Measurements from ENCODE around the gene ZNF750. TPM values are rescaled to one million over a fixed set of nuclear protein-coding genes. Genes with fewer than 3 reads are reported as not detected.

Gene ZNF750
- not detected in 5 replicates for total RNA-seq (2022; extraction: Qiagen RNA extraction; ENCODE audit: low read depth)

GRCh38 chr17:82839617-82840292 lies at the start of gene ZNF750:
ZNF750 (minus strand) TSS chr17:82840022; CDS start chr17:82832454, 7,568 bp downstream.

Other genes with a start within 250 kb of the ZNF750 start
- gene WDR45B, start 191.6 kb downstream of the ZNF750 start, total RNA-seq (2022; extraction: Qiagen RNA extraction; ENCODE audit: low read depth): 96.4 to 99.9 TPM (median 98.2 TPM) in 5 replicates
- 16.0 to 17.3 TPM (median 16.3 TPM) in 5 replicates for gene RAB40B, start 141.3 kb downstream of the ZNF750 start, total RNA-seq (2022; extraction: Qiagen RNA extraction; ENCODE audit: low read depth)
- 59.8 to 68.5 TPM (median 60.2 TPM) in 5 replicates for gene FN3KRP, start 123.3 kb downstream of the ZNF750 start, total RNA-seq (2022; extraction: Qiagen RNA extraction; ENCODE audit: low read depth)
- gene FN3K, start 104.4 kb downstream of the ZNF750 start, total RNA-seq (2022; extraction: Qiagen RNA extraction; ENCODE audit: low read depth): 6.6 to 8.3 TPM (median 7.5 TPM) in 5 replicates
- gene TBCD, start 88.0 kb downstream of the ZNF750 start, total RNA-seq (2022; extraction: Qiagen RNA extraction; ENCODE audit: low read depth): 59.8 to 81.1 TPM (median 74.1 TPM) in 5 replicates
- gene METRNL, start 239.6 kb upstream of the ZNF750 start, total RNA-seq (2022; extraction: Qiagen RNA extraction; ENCODE audit: low read depth): 23.1 to 27.6 TPM (median 25.5 TPM) in 5 replicates